T-helper 22 cell (primary cell): ENCODE measurements around the gene MAML2.

Experiments
- DNase-seq: peaks from one replicate; pipeline ENCODE4 v3.0.0-alpha.2; 2020; ENCODE audit warnings: low read depth

Gene MAML2

DNA sequence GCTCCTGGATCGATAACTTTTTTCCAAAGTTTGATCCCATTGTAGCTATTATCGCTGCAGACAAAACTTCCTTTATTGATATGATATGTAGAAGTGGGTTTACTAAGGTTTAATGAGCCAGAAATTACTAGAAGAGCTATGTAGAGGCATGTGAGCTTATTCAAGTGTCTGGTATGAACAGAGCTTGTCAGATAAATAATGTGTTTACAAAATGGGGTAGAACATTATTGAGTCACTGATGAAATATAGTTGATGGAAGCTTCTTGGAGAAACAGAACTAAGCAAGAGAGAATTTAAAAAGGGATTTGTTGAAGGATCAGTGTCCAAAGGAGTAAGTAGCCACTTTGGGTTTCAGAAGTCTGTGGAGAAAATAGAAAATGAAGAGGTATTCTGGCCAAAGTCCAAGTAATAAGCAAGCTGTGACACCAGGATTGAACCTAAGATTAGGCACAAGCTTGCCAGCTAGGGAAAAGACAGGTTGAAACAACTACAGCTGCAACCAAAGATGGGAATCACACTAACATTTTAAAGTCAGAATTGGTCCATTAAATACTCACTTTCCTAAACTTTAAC lies 104.3 kb downstream of the MAML2 start:
- no peak for DNase-seq

DNA sequence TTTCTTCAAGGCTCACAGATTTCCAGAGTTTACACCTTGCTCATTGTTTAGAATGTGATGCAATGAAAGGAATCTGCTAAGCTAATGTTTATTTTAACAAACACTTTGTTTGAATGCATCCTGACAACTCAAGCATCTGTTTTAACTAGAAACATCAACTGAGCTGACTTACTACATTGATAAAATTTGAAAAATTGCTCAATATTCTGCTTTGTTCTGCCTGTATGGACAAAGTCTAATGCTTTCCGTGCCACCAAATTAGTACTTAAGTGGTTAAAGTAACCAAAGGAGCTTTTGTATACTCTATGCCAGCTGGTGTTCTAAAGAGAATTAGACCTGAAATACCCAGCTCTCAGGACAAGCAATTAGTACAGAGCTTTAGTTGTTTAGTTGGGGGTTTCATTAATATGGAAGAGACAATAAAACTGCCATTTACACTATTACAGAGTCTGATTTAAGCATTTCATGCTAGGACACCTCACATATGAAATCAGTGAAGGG lies 105.2 kb downstream of the MAML2 start:
- DNase-seq = no peak

DNA sequence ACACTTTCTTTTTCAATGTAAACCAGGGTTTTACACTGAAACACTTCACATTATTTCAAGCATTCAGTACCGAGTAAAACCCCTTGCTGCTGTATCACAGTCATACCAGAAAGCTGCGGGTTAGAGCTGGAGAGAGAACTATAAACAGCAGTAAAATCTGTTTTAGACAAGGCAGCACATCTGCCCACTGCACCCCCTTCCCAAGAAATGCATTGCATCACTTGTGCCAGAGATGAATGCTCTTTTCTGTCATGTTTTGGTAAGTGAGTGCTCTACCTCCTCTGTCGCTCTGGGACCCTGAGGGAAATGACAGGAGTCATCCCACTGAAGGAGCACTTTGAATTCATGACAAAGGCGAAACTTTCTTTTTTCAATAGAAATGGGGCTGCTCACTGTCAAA lies 107.2 kb downstream of the MAML2 start:
- DNase-seq = no peak

DNA sequence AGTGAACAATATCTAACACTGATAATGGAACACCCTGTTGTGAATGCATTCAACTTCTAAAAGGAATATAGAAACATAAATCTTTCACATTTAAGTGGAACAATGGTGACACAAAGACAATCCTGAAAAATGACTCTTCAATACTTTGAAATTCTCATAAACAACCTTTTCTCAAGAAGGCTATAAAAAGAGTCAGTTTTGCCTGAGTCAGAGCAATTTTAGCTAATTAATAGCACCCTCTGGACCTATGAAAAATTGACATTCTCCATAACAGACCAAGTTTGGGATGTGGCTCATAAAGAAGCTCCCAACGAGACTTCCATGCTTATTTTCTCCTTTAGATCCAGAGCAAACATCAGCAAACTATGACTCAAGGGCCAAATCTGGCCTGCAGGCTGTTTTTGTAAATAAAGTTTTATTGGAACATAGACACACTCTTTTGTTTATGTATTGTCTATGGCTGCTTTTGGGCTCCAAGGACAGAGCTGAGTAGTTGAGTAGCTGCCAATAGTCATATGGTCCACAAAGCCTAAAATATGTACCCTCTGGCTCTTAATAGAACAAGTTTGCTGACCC lies 108.0 kb downstream of the MAML2 start:
- no peak for DNase-seq

DNA sequence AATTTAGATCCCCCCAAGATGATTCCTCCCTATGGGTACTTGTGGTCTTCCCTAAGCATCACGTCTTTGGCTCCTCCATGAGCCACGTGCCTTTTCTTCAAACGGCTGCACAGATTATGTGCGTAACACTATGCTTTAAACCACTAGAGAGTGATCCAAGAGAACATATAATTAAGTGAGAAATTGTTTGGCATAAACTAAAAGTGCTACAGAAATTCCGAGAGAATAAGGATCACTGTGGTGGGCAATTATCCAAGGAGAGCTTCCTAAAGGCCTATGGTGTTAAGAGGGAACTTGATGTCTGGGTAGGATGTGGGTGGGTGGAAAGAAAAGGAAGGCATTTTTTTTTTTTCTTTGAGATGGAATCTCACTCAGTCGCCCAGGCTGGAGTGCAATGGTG lies 110.9 kb downstream of the MAML2 start:
- DNase-seq = no peak

DNA sequence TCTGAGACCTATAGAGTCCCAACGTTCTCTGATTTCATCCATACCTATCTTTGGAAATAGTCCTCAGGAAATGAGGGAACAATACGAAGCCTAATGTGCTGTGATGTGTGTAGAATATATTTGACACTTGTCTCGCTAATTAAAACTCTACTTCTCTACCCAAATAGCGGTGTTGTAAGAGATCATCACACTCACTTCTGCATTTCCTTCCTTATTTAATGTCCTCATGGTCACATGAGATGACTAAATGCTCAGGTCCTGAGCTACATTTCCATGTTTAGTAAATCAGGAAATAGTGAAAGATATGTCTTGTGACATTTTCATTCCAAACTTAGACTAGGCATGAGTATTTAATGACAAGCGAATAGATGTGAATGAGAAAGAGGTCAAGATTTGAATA lies 112.3 kb downstream of the MAML2 start:
- DNase-seq = no peak

DNA sequence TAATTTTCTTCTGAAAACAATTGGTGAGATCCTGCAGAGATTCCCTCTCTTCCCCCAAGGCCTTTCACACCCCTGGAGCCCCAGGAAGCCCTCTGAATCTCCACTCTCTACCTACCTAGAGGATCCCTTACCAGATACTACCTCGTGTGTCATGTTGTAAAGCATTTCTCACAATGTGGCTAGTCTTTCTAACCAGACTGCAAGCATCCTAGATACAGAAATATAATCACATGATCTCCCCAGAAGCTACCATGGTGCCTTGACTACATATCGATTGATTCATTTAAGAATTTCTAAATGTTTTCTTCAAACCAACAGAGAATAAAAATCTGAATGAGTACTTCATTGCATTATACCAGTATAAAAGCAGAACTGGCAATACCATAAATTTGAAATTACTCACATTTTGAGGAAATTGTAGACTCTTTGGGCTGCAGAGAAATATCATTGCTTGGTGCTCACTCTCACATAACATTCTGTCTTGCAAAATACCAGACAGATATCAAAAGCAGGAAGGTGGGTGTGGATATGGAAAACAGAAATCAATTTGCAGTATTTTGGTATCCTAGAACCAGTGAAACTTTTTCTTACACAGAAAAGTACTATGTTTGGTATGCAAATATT lies 113.5 kb downstream of the MAML2 start:
- no peak for DNase-seq

DNA sequence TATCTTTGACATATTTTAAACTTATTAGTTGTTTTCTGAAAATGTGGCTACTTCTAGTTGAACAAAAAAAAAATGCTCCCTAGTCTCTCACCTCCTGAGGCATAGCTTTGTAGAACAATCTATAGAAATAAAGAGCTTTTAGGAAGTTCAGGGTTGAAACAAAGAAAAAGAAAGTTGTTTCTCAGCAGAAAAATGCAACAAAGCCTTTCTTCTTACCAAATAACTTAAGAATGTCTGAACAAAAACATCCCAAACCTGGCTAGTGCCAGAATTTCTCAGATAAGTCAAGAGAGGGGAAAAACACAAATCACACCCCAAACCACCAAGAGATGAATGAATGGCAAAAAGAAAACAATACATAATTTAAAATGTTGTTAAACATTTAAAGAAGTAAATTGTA lies 114.1 kb downstream of the MAML2 start:
- DNase-seq = no peak

DNA sequence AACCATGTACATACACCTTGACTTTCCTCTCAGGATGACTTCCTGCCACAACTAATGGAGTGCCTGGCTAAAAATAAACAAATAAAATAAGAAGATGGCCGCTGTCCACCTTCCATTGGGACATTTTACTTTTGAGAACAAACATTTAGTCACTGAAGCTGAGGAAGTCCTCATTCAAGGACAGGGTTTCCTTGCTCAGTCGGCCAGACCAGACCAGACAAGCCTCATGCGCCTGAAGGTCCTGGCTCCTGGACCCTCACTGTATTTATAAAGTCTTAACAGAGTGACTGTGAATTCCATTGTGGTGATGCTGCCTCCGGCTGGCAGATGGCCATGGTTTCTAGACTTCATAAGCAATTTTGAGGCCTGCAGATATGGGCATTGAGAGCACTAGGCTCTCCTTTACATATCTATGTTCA lies 114.5 kb downstream of the MAML2 start:
- no peak for DNase-seq

DNA sequence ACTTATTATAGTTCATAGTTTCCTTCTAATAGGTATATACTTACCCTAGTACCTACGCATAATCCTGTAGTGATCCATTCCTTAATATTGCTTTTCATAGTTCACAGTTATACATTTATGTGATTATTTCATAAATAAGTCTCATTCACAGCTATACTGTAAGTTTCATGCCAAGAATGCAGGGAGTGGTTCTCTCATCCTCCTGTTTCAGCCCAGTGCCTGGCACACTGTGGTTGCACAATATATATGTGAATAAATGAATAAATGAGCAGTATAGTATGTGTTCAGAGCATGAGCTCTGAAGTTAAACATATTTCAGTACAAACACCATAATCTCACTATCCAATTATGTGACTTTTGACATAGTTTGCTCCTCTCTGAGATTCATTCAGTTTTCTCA lies 115.8 kb downstream of the MAML2 start:
- DNase-seq = no peak

DNA sequence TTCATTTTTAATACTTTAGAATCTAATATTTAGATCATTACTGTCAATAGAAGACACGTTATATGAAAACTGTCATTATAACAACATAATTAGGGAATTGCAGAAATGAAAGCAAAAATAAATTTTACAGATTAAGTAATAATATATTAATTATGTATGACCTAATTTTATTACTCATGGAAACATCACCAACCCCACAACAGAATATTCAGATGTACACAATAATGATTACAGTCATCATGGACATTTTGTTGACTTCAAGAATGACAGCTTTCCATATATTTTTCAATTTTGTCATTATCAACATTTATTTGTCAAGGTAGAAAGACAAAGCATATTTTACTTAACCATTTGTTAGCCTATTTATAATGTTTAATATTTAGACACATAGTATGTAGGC lies 119.9 kb downstream of the MAML2 start:
- no peak for DNase-seq

DNA sequence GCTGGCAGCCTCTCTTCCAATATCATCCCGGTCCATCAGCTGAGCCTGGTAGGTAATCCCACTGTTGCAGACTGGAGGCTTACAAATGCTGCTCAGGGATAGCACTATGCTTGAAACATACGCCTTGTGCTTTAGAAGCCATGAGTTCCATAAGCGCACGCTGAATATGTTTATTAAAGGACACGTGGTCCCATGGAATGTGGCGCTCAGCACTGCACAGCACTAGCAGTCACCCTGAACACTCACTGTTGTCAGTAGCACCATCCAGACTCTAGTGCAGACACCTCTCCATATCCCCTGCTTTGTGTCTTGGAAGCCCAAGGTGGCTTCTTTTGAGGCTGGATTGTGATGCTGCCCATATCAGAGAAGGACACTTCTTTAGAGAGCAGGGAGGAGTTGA lies 120.9 kb downstream of the MAML2 start:
- no peak for DNase-seq

DNA sequence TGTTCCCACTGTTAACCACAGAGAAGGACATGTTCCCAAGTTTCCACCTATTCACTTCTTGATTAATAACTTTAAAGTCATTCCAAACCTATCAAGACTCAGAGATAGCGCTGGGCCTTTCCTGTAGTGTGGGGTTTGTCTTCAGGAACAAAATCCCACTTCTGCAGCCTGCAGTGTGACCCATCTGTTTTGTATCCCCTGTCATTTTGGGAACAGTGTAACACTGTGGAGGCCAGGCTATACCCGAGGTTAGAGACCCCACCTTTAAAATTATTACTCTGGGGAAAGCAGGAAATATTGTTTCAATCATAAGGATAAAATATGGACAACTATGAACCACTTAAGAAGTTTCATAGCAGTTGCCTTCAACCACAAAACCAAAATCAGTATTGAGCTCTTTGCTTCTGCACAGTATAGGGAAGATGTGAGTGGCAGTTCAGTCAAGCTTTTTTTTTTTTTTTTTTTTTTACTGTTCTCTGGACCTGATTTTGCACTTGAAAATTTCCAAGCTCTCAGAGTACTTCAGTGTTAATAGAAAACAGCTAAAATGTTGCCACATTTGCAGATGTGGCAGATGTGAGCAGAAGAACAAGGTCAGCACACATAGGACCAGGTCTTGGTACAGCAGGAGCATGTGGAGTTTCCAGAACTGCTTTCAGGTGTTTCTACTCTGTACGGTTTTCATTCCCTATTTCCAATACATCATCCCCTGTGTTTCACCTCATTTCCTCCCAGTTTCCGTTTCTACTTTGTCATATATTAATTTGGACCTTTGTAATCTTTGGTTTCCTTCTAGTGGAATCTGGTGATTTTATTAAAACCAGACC lies 121.5 kb downstream of the MAML2 start:
- DNase-seq = no peak

DNA sequence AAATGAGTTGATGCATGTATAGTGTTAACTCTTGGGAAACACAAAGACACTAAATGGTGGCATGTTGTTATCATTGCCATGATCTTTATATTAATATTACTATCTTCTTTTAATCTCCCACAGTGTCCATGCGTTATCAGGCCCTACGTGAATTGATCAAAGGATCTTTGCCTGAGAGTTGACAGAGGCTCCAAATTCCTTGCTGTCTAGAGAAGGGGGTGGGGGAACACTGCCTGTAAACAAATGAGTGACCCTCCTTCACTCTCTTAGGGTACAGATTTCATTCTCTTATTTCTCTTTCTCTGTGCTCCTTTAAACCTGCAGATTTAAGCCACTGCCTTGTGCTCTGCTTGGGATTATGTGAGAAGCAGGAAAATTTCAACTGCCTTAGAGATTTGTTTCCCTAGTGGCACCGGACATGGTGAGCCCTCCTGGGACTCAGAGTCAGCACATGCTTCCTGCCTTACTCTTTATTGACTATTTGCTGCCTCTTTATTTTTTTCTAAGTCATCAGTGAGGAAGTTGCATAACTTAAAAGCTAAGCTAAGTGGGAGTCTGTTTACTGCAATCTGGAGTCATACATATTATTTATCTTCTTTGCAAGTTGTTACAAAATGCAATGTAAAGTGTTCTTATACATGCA lies 122.9 kb downstream of the MAML2 start:
- DNase-seq = no peak

DNA sequence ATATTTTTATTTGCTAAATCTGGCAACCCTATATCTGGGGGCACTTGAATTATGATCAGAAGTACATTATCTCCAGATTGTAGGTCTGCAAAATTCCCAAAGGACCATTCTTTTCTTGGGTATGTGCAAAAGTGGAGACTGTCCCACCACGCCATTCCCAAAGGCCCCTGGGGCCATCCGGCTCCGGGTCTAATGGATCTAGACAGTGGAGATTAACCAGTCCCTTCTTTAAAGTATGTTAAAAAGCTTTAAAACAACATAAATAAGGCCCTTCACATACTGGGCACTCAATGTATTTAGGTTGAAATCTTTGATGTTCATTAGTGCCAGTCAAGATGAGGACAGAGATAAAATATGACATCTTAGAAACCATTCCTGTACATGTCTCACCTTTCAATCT lies 124.1 kb downstream of the MAML2 start:
- no peak for DNase-seq

DNA sequence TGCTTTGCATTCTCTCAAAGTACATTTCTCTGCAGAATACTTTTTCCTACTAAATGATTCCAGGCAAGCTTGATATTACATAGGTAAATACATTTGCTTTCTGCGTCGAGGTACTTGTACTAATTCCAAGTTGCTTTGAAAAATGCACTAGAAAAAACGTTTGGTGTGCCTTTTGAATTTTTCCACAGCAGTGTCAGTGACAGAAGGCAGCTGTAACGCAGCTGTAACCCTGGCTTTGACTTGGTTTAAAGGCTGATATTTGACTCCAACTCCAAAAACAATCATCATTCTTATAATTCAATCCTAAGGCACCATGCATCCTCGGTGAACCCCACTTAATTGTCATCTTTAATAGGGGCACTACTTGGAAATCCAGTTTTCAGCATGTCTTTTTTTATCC lies 125.0 kb downstream of the MAML2 start:
- no peak for DNase-seq

DNA sequence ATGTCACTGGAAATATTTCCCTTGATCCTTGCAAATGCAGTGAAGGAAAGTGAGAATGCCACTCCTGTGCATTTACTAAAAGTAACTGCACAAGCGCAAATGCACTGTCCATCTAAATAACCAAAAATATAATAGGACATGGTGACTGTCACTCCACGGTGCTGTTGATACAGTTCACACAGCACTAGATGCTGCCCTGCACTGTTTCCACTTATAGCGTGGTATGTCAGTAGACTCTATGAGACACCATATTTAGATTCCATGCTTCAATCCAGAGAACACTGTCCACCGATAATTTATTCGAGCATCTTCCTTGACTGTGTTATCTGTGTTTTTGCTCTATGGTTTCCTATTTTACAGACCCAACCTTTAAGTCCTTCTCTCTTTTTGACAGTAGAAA lies 125.8 kb downstream of the MAML2 start:
- no peak for DNase-seq

DNA sequence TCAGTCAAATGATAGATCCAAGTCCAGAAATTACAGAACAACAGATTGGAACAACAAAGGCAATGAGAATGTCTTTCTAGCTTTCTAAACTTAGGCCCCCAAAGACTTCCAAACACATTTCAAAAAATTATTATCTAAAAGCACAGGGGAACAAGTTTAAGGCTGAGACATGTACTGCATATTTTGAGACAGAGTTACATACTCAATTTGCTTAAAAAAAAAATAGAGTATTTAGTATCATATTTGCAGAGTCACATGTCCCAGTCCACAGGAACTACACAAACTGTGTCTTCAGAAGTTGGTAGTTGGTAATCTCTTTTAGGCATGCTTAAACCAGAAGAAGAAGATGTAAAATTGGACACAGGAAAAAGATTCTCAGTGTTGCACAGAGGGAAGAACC lies 127.2 kb downstream of the MAML2 start:
- no peak for DNase-seq

DNA sequence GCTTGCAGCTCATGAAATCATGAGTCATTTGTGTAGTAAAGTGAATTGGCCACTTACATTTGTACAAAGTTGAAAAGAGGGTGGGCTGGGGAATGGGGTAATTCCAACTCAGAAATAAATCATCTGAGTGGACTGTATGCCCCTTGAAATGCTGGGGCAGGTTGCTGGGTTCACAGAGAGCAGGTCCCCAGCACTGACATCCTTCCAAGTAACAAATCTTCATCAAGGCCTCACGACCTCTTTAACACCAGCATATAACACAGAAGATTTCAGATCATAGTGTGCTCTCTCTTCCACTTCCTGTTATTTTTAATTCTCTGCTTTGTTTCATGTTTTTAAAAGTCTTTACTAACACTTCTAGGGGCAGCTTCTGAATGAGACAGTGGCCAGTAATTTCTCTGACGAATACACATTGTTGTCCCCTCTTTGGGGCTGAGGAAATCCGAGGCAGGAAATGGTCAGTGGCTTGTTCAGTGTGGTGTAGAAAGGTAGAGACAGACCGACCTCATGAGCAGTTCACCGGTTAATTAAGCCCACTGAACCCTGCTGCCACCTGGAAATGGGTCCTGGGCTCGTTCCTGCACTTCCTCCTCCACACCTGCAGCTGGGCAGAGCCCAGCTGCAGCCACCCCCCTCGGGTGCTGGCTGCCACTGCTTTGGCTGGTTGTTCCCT lies 127.7 kb downstream of the MAML2 start:
- DNase-seq = no peak

DNA sequence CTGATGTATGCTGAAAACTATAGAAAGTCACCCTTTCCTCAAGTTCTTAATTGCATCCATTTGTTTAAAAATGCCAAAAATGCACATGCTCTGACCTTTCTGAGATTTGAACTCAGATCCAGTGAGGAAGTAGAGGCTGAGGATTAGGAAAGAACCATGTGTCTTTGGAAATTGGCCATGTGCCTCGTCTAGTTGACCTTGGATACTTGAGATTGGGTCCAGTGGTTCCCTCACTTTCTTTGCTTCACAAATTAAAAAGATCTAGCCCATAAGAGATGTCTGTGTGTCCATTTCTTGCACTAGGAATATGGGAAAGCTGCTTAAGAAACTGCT lies 128.3 kb downstream of the MAML2 start:
- no peak for DNase-seq

DNA sequence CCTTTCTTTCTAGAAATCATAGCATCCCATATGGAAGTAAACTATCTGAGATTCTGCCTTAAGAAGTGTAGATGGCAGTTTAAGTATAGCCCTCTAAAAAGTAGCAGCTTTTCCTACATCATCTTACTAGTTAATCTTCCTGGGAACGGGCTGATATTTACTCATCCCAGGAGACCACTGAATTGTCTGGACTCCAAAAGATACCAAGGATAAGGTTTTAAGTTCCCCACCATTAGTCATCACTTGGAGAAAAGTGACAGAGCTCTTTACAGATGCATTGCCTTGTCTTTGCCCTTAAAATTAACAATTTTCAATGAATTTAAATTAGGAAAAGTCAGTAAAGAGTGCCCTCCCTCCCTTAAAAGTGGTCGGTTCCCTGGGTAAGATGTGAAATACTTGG lies 129.5 kb downstream of the MAML2 start:
- no peak for DNase-seq

DNA sequence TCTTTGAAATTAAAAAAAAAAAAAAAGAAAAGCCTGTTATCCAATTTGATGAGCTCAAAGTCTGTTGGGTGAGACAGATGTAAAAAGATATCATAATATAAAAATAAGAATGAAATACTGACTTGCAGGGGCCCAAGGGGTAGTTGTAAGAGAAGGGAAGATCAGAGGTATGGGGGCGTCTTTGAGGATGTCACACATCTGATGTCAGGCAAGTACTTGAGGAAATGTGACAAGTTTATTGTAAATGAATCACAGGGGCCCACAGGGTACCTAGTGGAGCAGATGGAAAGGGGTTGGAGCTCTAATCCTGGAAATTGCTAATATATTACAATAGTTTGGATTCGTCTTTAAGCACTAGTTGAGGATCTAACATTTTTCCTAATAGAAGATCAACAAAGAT lies 131.6 kb downstream of the MAML2 start:
- DNase-seq = no peak
